ENCODE results near the gene TNFAIP2.

TNFAIP2 gene

DNA sequence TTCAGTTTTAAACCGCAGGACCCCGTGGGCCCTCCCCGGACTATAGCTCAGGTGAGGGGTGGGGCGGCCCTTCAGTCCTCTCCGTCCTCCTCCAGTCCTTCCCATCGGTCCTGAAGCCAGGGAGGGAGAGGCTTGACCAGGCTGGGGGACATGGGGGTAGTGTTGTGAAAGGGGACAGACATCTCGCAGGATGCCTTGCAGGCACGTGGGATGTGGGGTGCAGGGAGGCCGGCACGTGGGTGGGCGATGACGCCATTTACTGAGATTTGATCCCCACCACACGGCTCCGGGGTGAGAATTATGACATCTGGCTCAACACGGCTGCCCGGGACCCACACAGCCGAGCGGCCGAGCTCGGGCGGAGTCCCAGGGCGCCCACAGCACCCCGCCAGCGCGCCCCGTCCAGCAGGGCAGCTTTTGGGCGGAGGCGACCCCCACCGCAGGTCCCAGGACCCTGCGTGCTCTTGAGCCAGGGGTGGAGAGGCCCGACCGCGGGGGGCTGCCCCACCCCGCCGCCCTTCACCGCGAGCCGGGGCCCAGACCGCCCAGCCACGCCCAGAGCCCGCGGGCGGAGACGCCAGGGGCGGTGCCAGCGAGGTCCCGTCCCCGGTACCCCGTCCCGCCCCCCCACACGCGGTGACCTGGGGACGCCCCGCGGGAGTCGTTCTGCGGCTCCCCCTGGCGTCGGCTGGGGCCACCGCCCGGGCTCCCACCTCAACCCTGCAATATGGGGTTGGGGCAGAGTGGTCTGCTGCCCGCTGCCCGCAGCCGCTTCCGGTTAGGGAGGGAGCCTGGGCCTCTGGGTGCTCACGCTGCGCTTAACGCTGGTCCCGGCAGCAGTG is 32.0 kb upstream of the TNFAIP2 start:
- H3K27ac ChIP-seq: peak overlapping the region in 11 of 21 experiments; percentile 7 to 69 (median 32)
- peak overlapping the region; percentile 18 to 41 (median 36) for H3K4me3 ChIP-seq

DNA sequence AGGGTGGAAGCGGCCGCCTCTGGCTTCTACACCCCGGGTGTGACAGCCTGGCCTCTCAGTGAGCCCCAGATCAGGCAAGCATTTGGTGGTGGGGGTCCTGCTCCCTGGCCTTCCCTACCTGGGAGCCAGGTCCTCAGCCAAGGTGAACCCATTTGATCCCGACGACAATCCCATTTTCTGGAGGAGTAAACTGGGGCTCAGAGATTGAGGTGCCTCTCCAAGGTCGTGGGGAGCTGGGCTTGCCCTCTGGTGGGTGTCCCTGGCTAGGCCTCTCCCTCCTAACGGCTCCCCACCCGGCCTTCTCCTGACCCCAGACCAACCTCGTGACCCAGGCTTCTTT is 31.4 kb upstream of the TNFAIP2 start:
- Histone ChIP-seq H3K4me3 (peak overlapping the region; percentile 18 to 41 (median 36)), H3K27ac (peak overlapping the region in 11 of 21 experiments; percentile 2 to 48 (median 16))

DNA sequence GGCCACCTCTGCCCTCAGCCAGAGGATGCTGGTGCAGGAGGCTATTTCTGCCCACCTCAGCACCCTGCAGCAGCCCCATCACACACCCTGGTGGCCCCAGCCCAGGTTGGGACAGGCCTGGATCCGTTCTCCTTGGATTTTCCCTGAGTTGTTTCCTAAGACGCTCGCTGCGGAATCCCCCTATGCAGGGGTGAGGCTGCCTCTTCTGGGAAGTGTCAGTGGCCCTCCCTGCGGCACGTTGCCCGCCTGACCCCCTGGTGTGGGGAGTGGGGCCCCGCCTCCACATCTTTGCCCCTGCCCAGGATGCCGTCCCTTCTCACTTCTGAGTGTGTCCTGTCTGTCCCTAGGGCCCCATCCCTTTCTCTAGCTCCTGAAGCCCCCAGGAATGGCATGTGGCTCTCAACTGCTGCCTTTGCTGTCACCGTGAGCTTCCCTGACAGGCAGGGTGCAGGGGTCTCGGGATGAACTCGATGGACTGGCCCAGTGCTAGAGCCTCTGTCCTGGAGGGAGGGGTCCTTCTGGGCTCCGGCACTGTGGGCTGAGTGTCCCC is 29.3 kb upstream of the TNFAIP2 start:
- H3K27ac ChIP-seq: peak overlapping the region in 12 of 21 experiments; percentile 7 to 63 (median 52)
- no peak overlapping the region for H3K4me3 ChIP-seq

DNA sequence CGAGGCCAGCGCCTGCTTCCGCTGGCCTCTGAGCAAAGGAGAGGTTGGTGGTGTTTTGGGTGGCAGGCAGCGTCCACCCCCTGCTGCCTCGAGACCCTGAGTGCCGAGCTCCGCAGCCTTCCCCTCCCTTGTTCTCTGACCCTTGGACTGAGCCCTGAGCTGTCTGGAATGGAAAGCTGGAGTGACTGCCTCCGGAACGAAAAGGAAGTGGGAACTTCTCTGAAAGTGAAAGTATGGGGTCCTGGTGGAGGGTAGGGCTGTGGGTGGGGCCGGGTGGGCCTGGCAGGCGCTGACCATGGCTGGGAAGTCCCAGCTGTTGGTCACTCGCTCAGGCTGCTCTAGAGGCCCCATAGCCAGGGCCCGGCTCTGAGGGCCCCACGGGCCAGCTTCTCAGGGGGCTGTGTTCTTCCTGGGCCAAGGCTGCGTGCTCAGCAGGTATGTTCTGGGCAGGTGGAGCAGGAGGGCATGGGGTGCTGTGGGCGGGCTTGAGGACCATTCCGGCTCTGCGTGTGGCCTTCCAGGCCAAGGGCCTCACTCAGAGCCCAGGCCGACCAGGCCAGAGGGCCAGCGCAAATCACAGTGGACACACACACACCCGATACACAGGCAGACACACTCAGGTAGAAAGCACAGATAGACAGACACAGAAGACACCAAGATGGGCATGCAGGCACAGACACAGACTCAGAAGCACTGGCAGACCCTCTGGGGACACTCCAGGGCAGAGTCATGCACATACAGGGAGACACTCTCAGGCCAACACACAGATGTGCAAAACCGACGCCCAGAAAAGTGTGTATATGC is 28.7 kb upstream of the TNFAIP2 start, which contains the start of gene EXOC3L4:
EXOC3L4 (plus strand) TSS at position 320 of the 804 bp plus-strand sequence. CDS start 5,495 bp downstream, outside the sequence.
- Histone ChIP-seq H3K27ac (peak within 1 kb of the TSS in 12 of 21 experiments; percentile 7 to 63 (median 52)), H3K4me3 (no peak within 1 kb of the TSS)

DNA sequence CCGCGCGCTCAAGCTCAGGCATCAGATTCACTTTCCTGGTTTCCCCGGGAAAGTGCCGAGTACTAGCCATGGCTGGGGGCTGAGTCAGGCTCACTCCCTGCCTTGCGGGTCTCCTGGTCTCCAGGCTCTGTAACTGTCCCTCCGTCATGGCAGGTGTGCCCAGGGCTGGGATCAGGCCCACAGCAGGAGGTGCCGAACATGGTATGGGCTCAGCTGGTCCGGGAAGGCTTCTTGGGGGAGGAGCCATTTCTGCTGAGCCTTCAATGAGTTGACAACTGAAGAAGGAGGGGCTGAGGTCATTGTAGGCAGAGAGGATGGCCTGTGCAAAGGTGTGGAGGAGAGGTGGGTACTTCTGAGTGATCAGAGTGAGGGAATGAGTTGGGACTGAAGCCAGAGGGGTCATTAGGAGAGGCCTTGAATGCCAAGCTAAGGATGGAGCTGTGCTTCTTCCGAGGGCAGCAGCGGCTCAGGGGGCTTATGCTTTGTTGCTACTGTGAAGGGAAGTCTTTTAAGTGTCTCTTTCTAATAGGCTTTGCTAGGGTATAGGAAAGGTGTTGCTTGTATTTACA is 28.0 kb upstream of the TNFAIP2 start:
- Histone ChIP-seq H3K27ac (peak overlapping the region in 1 of 21 experiments; percentile 57), H3K4me3 (no peak overlapping the region)

DNA sequence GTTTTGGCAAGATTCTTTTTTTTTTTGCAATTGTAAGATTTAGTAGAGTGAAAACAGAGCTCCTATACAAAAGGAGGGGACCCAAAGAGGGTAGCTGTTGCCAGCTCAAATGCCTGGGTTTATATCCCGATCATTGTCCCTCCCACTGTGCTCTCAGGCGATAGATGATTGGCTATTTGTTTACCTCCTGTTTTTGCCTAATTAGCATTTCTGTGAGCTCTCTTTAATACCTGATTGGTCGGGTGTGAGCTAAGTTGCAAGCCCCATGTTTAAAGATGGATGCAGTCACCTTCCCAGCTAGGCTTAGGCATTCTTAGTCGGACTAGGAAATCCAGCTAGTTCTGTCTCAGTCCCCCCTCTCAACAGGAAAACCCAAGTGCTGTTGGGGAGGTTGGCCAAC is 26.9 kb upstream of the TNFAIP2 start:
- H3K27ac ChIP-seq: no peak overlapping the region

DNA sequence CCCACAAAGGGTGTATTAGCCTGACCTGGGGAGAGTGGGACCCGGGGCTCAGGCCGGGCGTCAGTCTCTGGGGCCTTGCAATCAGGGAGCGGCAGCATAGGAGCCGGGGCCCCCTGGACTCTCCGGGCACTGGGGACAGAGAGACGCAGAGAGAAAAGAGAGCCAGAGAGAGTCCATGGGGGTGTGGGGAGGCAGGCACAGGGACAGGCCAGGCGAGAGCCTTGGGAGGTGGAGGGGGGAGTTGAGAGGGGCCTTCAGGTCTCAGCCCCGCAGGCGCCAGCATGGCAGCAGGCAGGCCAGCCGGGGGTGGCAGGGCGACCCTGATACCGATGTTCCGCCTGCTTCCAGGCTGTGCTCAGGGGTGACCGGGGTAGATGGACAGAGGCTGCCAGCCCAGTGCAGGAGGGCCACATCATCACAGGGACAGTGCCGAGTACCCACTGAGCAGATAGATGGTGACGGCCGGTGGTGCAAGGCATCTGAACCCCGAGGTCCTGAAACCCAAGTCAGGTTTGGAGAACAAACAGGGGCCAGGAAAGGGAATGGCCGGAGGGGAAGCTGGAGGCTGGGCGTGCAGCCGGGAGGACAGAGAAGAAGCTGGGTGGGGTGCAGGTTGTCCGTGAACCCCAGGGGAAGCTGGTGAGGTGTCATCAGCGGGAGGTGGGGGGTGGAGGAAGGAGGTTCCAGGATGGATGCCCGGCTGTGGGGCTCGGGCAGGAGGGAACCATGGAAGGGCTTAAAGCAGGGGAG is 25.8 kb upstream of the TNFAIP2 start:
- Histone ChIP-seq H3K4me3 (no peak overlapping the region), H3K27ac (no peak overlapping the region)

More for the DNA sequence above, 26.9 kb upstream of the TNFAIP2 start:
- H3K4me3 ChIP-seq: no peak overlapping the region

DNA sequence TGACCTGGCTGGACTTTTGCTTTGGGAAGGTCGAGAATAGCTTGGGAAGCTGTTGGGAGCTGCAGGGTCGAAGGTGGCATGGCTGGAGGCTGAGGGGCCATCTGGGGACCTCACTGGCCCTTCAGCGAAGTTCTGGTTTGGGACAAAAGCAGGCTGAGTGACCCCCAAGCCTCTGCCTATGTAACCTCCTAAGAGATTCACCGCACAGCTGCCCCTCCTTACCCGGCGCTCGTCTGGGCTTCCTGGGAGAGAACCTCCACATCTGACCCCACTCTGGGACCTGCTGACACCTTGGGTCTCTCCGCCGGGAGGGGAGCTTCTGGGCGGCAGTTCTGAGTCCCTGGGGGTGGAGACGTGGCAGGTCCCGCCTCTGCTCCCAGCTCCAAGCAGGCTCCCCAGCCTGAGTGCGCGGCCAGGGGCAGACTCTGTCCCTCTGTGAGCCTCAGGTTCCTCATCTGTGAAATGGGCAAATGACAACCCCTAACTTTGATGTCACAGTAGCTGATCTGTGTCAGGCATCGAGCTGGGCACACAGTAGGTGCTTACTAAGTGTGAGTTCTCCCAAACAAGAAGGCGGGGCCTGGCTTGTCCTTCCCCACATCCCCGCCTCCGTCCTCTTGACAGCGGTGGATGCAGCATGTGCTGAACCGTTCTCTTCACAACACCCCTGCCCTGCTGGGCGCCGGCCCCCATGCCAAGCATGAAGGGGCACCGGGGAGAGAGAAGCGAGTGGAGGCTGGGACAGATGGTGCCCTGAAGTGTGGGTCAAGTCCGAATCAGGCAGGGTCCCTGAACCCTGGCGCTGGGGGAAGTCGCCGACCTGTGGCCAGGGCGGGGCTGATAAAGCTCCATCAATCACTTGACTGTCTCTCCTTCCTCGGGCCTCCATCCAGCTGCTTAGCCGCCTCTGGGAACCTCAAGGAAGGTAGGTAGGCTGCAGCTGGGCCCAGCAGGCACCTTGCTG is 25.0 kb upstream of the TNFAIP2 start:
- Histone ChIP-seq H3K4me3 (no peak overlapping the region), H3K27ac (no peak overlapping the region)

DNA sequence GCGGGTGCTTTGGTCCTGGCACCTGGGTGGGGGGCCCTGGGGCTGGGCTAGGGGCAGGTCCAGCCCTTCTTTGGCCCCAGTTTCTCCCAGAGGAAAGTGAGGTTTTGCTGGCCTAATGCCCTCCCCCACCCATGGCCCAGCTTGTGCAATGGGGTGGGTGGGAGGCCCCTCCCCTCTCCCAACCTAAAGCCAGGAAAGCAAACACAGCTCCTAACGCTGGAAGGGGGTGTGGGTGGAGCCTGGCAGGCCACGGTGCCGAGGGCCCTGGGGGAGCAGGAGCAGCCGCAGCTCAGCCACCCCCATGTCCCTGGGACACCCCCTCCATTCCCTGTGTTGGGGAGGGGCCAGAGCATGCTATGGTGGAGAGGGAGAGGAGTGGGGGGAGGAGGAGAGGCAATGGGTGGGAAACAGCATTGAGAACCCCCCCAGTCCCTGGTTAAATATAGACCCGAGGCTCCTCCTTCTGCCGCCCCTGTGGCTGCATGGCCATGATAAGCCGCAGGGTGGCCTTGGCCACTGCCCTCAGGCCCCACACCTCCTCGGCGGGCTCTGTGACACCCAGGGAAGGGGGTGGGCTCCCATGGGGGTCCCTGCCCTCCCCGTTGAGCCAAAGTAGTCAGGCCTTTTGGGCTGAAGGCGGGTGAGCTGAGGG is 24.1 kb upstream of the TNFAIP2 start:
- Histone ChIP-seq H3K4me3 (no peak overlapping the region), H3K27ac (no peak overlapping the region)

DNA sequence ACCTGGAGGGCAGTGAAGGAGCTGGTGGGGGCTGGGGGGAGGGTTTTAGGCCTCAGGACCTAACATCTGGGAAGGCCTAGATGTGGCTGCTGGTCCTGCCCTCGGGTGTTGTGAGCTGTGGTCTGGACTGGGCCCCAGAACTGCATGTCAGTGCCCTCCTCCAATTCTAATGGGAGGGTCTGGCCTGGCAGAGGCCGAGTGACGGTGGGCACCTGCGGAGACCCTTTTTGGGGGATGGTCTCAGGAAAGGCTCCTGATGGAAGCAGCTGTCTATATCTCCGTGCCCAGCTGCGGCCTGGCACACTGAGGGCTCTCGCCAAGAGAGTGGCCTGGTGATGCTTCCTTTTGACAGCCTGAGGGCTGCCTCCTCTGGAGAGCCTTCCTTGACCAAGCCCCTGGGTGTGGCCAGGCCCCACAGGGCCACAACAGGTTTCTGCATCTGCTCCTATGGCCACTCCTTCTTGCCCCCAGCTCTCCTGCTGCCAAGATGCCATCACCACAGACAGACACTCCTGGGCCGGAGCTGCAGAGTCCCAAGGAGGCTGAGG is 23.5 kb upstream of the TNFAIP2 start:
- Histone ChIP-seq H3K4me3 (no peak overlapping the region), H3K27ac (no peak overlapping the region)

DNA sequence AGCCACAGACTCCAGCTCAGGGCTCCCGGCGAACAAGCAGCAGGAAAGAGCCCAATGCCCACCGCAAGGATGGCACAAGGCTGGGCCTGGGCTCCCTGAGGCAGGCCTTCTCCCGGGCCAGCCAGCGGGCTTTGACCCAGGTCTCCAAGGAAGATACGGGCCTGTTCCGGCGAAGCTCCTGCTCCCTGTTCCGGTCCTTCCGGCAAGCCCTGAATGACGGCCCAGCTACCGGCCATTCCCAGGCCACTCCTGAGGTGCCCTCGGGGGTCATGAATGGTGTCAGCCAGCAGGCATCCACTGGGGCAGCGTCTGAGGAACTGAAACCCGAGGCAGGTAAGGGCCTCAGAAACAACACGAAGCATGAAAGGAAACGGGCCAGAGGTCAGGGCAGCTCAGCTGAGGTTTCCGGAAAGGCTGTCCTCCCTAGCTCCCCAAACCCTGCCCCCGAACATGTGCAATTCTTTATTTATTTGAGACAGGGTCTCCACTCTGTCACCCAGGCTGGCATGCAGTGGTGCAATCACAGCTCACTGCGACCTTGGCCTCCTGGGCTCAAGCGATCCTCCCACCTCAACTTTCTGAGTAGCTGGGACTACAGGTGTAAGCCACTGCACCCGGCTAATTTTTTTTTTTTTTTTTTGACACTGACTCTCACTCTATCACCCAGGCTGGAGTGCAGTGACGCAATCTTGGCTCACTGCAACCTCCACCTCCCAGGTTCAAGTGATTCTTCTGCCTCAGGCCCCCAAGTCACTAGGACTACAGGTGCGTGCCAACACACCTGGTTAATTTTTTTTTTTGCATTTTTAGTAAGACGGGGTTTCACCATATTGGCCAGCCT is 22.8 kb upstream of the TNFAIP2 start:
- H3K4me3 ChIP-seq: no peak overlapping the region
- H3K27ac ChIP-seq: no peak overlapping the region

DNA sequence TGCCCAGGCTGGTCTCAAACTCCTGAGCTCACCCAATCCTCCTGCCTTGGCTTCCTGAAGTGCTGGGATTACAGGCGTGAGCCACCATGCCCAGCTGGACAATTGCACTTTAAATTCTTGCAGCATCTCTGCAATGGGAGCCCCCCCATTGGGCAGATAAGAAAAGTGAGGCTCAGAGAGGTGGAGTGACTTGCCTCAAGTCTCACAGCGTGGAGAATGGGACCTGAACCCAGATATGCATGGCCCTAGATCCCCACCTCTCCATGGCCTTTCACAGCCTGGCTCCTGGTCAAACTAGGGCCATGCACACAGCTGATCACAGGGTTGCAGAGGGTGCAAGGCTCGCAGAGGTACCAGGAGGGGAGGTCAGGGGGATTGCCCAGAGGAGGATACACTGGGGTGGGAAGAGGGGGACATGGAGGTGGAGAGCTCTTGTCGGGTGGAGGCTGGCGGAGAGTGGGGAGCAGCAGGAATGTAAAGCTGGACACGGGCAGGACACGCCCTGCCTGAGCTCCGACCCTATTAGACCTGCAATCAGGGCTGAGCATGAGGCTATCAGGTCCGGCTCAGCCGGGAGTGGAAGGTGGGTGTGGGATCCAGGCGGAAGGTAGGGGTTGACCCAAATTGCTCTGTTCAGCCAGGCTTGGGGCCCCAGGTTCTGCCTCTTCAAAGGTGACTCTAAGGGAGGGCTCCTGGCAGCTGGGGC is 21.9 kb upstream of the TNFAIP2 start:
- Histone ChIP-seq H3K4me3 (no peak overlapping the region), H3K27ac (no peak overlapping the region)

DNA sequence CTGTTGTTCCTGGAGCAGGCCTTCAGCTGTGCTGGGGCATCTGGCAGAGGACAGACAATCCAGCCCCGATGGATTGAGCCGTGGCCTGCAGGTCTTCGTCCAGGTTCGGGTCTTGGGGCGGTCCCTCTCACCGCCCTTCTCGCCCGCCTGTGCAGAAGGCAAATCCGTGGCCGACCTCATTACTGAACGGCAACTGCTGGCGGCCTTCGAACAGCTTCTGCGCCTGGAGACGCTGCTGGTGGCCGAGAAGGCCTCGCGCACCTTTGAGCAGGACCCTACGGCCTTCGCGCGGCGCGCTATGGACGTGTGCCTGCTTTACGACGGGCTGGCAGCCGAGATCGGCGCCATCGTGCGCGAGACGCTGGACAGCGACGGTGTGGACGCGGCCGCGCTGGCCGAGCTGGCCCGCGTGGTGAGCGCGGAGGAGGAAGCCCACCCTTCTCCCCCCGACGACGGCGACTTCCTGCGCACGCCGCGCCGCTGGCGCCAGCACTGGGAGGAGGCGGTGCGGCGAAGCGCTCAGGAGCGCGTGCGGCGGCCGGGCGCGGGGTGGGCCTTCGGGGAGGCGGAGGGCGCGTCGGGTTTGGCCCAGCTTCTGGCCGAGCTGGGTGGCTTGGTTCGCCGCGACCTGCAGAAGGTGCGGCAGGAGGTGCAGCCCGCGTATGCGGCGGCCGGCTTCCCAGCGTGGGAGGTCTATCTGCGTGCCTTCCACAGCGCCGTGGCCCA is 21.1 kb upstream of the TNFAIP2 start:
- H3K27ac ChIP-seq: no peak overlapping the region
- H3K4me3 ChIP-seq: no peak overlapping the region

DNA sequence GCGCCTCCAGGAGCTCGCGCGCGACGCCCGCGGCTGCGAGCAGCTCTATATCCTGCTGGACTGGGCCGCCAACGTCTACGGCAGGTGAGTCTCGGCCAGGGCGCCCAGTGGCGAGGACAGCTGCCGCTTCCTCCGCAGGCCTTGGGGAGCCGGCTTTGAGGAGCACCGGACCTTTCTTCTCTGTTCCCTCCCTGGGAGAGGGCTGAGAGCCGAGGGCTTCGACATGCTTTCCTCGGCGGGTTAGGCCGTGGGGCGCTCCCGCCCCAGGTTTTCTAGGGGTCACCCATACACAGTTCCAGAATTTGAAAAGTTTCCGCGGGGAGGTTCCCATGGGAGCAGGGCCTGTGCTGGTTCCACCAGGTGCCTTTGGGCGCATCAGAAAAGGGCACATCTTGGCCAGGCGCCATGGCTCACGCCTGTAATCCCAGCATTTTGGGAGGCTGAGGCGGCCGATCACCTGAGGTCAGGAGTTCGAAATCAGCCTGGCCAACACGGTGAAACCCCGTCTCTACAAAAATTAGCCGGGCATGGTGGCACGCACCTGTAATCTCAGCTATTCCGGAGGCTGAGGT is 20.5 kb upstream of the TNFAIP2 start:
- no peak overlapping the region for H3K4me3 ChIP-seq
- H3K27ac ChIP-seq: no peak overlapping the region

All from skin epidermis (tissue), 12 donors.